IgD-negative memory B cell (primary cell): ENCODE results near the gene ATP13A4. TPM values are rescaled to one million over a fixed set of nuclear protein-coding genes. Genes with fewer than 3 reads are reported as not detected.

Source experiments
- H3K27ac Mint-ChIP-seq, 3 donors: one replicate each; pipeline ENCODE4 v1.8.0; 2020 to 2022; ENCODE audit warnings: mild to moderate bottlenecking in 3 of 3, mixed read lengths in 3 of 3, moderate library complexity in 1 of 3
- H3K27me3 Mint-ChIP-seq: one replicate; pipeline ENCODE4 v1.8.0; 2021; ENCODE audit warnings: mixed read lengths
- H3K36me3 Mint-ChIP-seq: one replicate; pipeline ENCODE4 v1.8.0; 2020; ENCODE audit warnings: mild to moderate bottlenecking, mixed read lengths
- H3K4me1 Mint-ChIP-seq, 3 donors: one replicate each; pipeline ENCODE4 v1.8.0; 2020 to 2022; ENCODE audit warnings: mixed read lengths in 3 of 3, mild to moderate bottlenecking in 1 of 3
- H3K4me3 Mint-ChIP-seq, 4 donors: one replicate each; pipeline ENCODE4 v1.8.0; 2020 to 2022; ENCODE audit warnings: mild to moderate bottlenecking in 4 of 4, mixed read lengths in 4 of 4, moderate library complexity in 3 of 4
- H3K9me3 Mint-ChIP-seq, 3 donors: one replicate each; pipeline ENCODE4 v1.8.0; 2020 to 2021; ENCODE audit warnings: mixed read lengths in 3 of 3, mild to moderate bottlenecking in 1 of 3
- polyA plus RNA-seq: library from polyadenylated mRNA; unstranded; fragments of 300-500 nt; fragmentation: Illumina TruSeq; gene quantifications from one replicate; pipeline ENCODE4 v1.2.3, GENCODE V29; 2021

The ATP13A4 gene
- polyA plus RNA-seq, 1 donor from 2014 or later: 0.85 TPM

DNA sequence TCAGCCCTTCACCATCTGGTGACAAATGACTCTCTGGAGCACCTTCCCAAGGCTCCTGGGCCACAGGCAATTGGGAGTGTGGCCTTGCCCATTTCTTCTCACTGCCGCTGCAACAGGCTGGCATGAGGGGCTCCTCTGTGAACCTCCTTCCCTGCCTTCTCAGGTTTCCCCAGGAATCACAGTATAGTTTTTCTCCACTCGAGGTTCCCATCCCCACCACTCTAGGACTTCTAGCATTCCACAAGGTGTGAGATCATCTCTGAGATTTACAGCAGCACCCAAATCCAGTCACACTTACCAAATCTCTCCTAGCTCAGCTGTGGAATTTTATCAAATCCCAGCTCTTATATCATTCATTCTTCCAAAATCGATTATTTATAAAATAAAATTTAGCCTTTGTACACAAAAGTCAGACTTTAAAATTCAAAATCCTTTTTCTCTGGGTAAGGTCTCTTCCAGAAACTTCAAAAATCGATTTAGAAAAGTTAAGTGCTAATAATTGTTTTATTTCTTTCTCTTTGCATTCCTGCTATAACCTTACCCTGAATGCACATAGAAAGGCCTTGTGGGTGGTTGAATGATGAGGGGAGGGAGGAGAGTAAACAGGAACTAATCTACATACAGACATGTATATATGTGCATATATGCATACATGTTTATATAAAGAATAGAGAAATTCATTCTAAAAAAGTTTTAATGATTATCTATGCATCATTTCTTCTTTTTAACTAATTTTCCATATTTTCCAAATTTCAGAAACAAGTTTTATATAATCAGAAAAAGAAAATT, 18.9 kb upstream of the ATP13A4 start:
- no peak overlapping the region for H3K4me3 Mint-ChIP-seq
- no peaks in the 10 kb centered on the region for H3K9me3 Mint-ChIP-seq
- H3K27ac Mint-ChIP-seq: no peak overlapping the region
- peaks cover 0 to 1% (median 0%) of the 10 kb centered on the region in 3 donors for H3K4me1 Mint-ChIP-seq
- H3K27me3 Mint-ChIP-seq: no peaks in the 10 kb centered on the region
- peaks cover under 1% of the 10 kb centered on the region for H3K36me3 Mint-ChIP-seq

- H3K27me3 Mint-ChIP-seq: no peaks in the 10 kb centered on the region
- H3K36me3 Mint-ChIP-seq: no peaks in the 10 kb centered on the region
- no peak overlapping the region for H3K4me3 Mint-ChIP-seq
- no peak overlapping the region for H3K27ac Mint-ChIP-seq
- H3K9me3 Mint-ChIP-seq: no peaks in the 10 kb centered on the region
- peaks cover 0 to 3% (median 0%) of the 10 kb centered on the region in 3 donors for H3K4me1 Mint-ChIP-seq
Observed at GRCh38 chr3:193572426-193572908, 17.8 kb upstream of the ATP13A4 start.

DNA sequence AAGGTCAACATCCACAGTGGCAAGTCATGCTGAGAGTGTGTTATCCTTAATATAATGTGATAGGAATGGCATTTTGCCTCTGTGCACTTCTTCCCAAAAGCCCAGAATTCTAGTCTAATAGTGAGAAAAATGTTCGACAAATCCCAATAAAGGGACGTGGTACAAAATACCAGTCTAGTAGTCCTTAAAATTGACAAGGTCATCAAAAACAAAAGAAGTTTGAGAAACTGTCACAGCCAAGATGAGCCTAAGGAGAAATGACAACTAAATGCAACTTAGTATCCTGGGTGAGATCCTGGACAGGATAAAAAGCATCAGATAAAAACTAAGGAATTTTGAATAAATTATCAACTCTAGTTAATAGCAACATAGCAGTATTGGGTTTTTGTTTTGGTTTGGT, 14.4 kb upstream of the ATP13A4 start:
- H3K27me3 Mint-ChIP-seq: peaks cover 2% of the 10 kb centered on the region
- no peak overlapping the region for H3K4me3 Mint-ChIP-seq
- H3K9me3 Mint-ChIP-seq: no peaks in the 10 kb centered on the region
- H3K4me1 Mint-ChIP-seq: peaks cover 0 to 2% (median 0%) of the 10 kb centered on the region in 3 donors
- H3K36me3 Mint-ChIP-seq: no peaks in the 10 kb centered on the region
- no peak overlapping the region for H3K27ac Mint-ChIP-seq

GRCh38 chr3:193564012-193564411, 9.3 kb upstream of the ATP13A4 start:
- Mint-ChIP-seq H3K27ac (no peak overlapping the region), H3K27me3 (peaks cover 2% of the 10 kb centered on the region), H3K9me3 (no peaks in the 10 kb centered on the region), H3K4me3 (no peak overlapping the region), H3K36me3 (no peaks in the 10 kb centered on the region), H3K4me1 (peaks cover 0 to 2% (median 0%) of the 10 kb centered on the region in 3 donors)

GRCh38 chr3:193563426-193563825, 8.7 kb upstream of the ATP13A4 start:
- peaks cover 2% of the 10 kb centered on the region for H3K27me3 Mint-ChIP-seq
- H3K4me1 Mint-ChIP-seq: peaks cover 0 to 2% (median 0%) of the 10 kb centered on the region in 3 donors
- no peak overlapping the region for H3K27ac Mint-ChIP-seq
- H3K36me3 Mint-ChIP-seq: no peaks in the 10 kb centered on the region
- H3K4me3 Mint-ChIP-seq: no peak overlapping the region
- no peaks in the 10 kb centered on the region for H3K9me3 Mint-ChIP-seq

DNA sequence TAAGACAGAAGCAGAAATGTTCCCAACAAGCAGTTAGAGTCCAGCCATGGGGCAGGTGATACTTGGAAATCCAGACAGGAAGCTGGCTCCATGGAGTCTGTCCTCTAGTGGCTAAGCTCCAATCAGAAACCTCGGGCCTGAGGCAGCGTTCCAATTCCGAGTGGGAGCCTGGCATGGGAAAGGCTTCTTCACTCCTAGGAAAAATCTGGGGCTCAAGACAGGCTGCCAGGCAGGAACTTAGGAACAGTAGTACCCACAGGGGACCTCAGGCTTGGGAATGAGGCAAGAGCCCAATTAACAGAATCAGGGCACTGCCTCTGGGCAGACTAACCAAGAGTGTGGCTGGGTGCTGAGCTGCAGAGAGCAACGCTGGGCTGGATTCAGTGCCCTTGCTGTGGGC, 6.2 kb upstream of the ATP13A4 start:
- Mint-ChIP-seq H3K27me3 (peaks cover 1% of the 10 kb centered on the region), H3K4me1 (no peaks in the 10 kb centered on the region), H3K27ac (no peak overlapping the region), H3K9me3 (no peaks in the 10 kb centered on the region), H3K36me3 (no peaks in the 10 kb centered on the region), H3K4me3 (no peak overlapping the region)

DNA sequence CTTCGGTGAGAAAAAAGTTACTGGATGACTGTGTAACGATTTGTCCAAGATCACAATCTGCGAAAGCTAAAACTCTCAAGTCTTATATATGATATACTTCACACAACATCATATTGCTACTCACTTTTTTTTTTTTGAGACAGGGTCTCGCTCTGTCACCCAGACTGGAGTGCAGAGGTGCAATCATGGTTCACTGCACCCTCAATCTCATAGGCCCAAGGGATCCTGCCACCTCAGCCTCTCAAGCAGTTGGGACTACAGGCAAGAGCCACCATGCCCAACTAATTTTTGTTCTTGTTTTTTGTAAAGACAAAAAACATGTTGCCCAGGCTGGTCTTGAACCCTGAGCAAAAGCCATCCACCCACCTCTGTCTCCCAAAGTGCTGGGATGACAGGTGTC, 5.4 kb upstream of the ATP13A4 start:
- H3K36me3 Mint-ChIP-seq: no peaks in the 10 kb centered on the region
- H3K27ac Mint-ChIP-seq: no peak overlapping the region
- H3K9me3 Mint-ChIP-seq: no peaks in the 10 kb centered on the region
- H3K4me1 Mint-ChIP-seq: no peaks in the 10 kb centered on the region
- H3K27me3 Mint-ChIP-seq: peaks cover 1% of the 10 kb centered on the region
- H3K4me3 Mint-ChIP-seq: no peak overlapping the region

DNA sequence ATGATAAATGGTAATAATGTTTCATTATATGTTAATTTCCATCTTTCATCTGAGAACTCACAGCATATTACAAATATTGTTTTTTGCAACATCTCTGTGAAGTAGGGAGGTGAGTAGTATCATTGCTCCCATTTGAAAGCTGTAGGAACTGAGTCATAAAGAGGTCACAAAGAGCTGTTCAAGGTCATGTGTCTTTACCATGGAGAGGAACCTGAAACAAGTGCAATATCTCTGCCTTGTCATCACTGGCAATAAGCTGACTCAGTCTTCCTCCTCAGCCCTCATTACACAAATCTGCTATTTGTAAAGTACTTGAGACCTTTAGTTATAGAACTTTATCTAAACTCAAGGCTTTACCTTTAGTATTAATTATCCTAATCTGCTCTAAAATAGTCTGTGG, 4.4 kb upstream of the ATP13A4 start:
- no peak overlapping the region for H3K4me3 Mint-ChIP-seq
- no peaks in the 10 kb centered on the region for H3K4me1 Mint-ChIP-seq
- H3K36me3 Mint-ChIP-seq: no peaks in the 10 kb centered on the region
- H3K27me3 Mint-ChIP-seq: peaks cover 1% of the 10 kb centered on the region
- no peak overlapping the region for H3K27ac Mint-ChIP-seq
- H3K9me3 Mint-ChIP-seq: no peaks in the 10 kb centered on the region

GRCh38 chr3:193556841-193557240, 2.1 kb upstream of the ATP13A4 start:
- Mint-ChIP-seq H3K9me3 (no peaks in the 10 kb centered on the region), H3K4me3 (no peak overlapping the region), H3K4me1 (no peaks in the 10 kb centered on the region), H3K27ac (no peak overlapping the region), H3K36me3 (no peaks in the 10 kb centered on the region), H3K27me3 (peaks cover 1% of the 10 kb centered on the region)

GRCh38 chr3:193553586-193553985, 1.1 kb downstream of the ATP13A4 start:
- Mint-ChIP-seq H3K9me3 (no peaks in the 10 kb centered on the region), H3K4me1 (no peaks in the 10 kb centered on the region), H3K36me3 (peaks cover 1% of the 10 kb centered on the region), H3K27ac (no peak overlapping the region), H3K27me3 (peaks cover 1% of the 10 kb centered on the region), H3K4me3 (no peak overlapping the region)

GRCh38 chr3:193552923-193553322, 1.8 kb downstream of the ATP13A4 start:
- H3K27me3 Mint-ChIP-seq: peaks cover 1% of the 10 kb centered on the region
- peaks cover 1% of the 10 kb centered on the region for H3K36me3 Mint-ChIP-seq
- H3K27ac Mint-ChIP-seq: no peak overlapping the region
- H3K4me1 Mint-ChIP-seq: no peaks in the 10 kb centered on the region
- no peaks in the 10 kb centered on the region for H3K9me3 Mint-ChIP-seq
- H3K4me3 Mint-ChIP-seq: no peak overlapping the region

- H3K27ac Mint-ChIP-seq: no peak overlapping the region
- H3K4me1 Mint-ChIP-seq: no peaks in the 10 kb centered on the region
- peaks cover 3% of the 10 kb centered on the region for H3K36me3 Mint-ChIP-seq
- no peaks in the 10 kb centered on the region for H3K27me3 Mint-ChIP-seq
- peaks cover 4 to 10% (median 7%) of the 10 kb centered on the region in 3 donors for H3K9me3 Mint-ChIP-seq
- no peak overlapping the region for H3K4me3 Mint-ChIP-seq
Observed at GRCh38 chr3:193548406-193548805, 6.3 kb downstream of the ATP13A4 start.

- peaks cover 4 to 12% (median 7%) of the 10 kb centered on the region in 3 donors for H3K9me3 Mint-ChIP-seq
- H3K36me3 Mint-ChIP-seq: peaks cover 7% of the 10 kb centered on the region
- H3K27ac Mint-ChIP-seq: no peak overlapping the region
- H3K4me1 Mint-ChIP-seq: no peaks in the 10 kb centered on the region
- no peaks in the 10 kb centered on the region for H3K27me3 Mint-ChIP-seq
- H3K4me3 Mint-ChIP-seq: no peak overlapping the region
Observed at GRCh38 chr3:193546129-193546528, 8.6 kb downstream of the ATP13A4 start.

DNA sequence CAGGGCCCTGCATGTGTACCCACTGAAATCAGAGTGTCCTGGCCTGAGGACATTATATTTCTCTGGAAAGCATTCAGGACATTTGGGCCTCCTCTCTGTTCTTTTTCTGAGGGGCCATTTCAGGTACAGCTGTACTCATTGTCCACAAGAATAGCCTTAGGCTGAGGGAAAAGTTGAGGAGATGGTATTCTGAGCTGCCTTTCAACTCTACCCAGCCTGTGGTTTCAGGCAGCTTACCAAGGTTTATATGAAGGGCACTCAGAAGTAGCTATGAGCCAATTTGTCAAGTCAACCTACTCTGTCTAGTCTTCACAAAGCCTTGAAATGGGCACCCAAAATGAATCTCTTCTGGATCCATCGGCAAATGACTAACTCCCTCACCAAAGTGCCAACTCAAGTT, 9.4 kb downstream of the ATP13A4 start:
- no peaks in the 10 kb centered on the region for H3K27me3 Mint-ChIP-seq
- H3K36me3 Mint-ChIP-seq: peaks cover 8% of the 10 kb centered on the region
- peaks cover 4 to 12% (median 7%) of the 10 kb centered on the region in 3 donors for H3K9me3 Mint-ChIP-seq
- no peak overlapping the region for H3K4me3 Mint-ChIP-seq
- no peaks in the 10 kb centered on the region for H3K4me1 Mint-ChIP-seq
- no peak overlapping the region for H3K27ac Mint-ChIP-seq

GRCh38 chr3:193544289-193544688, 10.4 kb downstream of the ATP13A4 start:
- Mint-ChIP-seq H3K4me3 (no peak overlapping the region), H3K4me1 (no peaks in the 10 kb centered on the region), H3K36me3 (peaks cover 7% of the 10 kb centered on the region), H3K27me3 (no peaks in the 10 kb centered on the region), H3K27ac (no peak overlapping the region), H3K9me3 (peaks cover 4 to 12% (median 7%) of the 10 kb centered on the region in 3 donors)
